Fibroblast of skin of abdomen (primary cell): Measurements from ENCODE around the gene AHNAK2.

Experiments used
- DNase-seq: peaks from one replicate; pipeline ENCODE4 v3.0.0-alpha.2; 2013

AHNAK2 gene

GRCh38 chr14:104984056-104984894 lies 6.1 kb upstream of the AHNAK2 start:
- DNase-seq, result no peak

DNA sequence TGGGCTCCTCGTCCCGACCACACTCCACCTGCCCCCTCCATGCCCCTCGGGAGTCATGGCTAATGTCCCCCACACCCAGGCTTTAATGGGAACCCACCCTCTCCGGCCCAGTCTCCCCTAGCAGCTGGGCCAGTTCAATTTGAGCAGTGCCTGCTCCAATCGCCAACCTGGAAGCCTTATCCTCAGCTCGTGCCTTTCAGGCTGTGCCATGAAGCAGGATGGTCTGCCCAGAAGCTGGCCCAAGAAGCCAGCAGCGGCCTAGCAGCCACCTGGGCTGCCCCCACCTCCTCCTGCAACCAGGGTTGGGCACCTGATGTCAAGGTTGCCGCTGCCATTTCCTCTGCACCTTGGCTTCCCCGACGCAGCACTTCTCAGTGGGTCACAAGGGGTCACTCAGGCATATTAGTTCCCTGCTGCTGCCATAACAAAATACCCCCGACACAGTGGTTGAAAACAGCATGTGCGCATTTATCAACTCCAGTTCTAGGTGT lies 5.1 kb upstream of the AHNAK2 start:
- no peak for DNase-seq

GRCh38 chr14:104982548-104983230 lies 4.5 kb upstream of the AHNAK2 start:
- no peak for DNase-seq

GRCh38 chr14:104981699-104982541 lies 3.7 kb upstream of the AHNAK2 start:
- DNase-seq, result no peak

DNA sequence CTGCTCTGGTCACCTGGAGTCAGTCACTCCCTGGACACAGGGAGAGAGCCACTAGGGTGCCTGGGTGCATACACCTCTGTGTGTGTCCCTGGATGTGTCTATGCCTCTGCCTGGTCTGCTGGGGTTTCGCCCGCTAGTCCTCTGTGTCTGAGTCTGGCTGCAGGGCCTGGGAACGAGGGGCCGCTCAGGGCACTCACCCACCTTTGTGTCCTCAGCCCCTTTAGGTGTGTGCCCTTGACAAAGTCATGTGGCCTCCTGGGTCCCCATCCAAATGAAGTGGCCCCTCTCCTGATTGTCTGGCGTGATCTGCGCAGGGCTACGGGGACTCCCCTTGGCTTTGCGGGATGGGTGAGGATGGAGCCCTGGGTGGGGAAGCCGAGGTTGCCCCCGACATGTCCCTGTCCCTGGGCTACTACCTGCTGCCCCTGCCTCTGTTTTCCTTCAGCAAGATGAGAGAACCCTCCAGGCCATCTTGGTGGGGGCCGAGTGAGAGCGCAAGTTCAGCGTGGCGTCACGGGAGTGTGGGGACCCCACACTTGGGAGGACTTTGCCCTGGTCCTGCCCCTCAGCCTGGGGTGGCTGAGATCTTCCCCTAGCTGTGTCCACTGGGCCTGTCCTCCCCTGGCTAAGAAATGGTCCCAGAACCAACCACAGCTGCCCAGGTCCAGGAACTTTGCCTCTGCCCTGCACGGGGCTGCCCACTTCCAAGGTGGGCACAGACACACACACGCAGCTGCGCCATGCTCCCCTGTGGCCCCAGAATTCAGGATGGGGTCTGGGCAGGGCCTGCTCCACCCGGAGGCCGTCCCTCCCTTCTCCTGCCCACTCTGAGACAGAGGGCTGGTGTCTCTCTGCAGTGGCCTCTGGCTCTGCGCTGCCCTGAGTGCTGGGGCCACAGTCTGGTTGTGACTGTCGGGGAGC lies 2.7 kb upstream of the AHNAK2 start:
- no peak for DNase-seq

- no peak for DNase-seq
Measured at GRCh38 chr14:104979758-104980610, 1.8 kb upstream of the AHNAK2 start.

DNA sequence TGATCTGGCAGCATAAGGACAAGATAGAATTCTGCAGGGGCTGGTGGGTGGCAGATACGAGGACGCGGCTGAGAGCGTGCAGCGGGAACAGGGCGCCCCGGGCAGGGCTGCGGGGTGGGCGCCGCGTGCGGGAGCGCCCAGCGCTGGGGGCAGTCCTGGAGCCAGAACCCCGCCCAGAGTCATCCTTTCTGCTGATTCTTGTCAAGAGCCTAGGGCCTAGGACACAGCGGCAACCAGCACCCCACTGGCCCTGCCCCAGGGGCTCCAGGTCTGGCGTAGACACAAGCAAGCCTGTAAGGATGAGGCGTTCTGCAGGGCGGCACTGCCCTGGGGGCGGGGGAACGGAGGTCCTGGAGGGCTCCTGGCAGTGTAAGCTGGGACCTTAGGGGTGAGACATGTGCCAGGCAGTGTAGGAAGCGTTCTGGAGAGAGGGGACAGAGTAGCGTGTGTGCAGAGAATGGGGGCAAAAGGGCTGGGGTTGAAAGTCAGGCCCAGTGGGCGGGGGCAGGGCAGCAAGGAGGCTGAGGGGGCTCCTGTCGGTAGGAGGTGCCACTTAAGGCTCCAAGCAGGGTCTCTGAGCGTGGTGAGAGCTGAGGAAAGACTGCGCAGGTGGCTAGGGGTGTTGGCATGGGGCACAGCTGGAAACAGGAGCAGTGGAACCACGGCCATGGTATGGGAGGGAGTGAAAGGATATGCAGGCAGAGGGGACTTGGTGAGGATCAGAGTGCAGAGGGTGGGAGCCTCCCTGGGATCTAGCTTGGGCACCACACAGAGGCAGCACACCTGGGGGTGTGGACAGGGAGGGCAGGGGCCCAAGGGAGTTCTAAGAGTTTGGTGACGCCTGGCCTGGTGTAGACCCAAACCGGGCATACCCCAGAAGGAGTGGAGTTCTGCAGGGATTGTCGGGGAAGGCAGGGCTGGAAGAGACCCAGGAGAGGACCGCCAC lies 845 bp upstream of the AHNAK2 start:
- no peak for DNase-seq

GRCh38 chr14:104977008-104977680 lies 1.0 kb downstream of the AHNAK2 start:
- no peak for DNase-seq

DNA sequence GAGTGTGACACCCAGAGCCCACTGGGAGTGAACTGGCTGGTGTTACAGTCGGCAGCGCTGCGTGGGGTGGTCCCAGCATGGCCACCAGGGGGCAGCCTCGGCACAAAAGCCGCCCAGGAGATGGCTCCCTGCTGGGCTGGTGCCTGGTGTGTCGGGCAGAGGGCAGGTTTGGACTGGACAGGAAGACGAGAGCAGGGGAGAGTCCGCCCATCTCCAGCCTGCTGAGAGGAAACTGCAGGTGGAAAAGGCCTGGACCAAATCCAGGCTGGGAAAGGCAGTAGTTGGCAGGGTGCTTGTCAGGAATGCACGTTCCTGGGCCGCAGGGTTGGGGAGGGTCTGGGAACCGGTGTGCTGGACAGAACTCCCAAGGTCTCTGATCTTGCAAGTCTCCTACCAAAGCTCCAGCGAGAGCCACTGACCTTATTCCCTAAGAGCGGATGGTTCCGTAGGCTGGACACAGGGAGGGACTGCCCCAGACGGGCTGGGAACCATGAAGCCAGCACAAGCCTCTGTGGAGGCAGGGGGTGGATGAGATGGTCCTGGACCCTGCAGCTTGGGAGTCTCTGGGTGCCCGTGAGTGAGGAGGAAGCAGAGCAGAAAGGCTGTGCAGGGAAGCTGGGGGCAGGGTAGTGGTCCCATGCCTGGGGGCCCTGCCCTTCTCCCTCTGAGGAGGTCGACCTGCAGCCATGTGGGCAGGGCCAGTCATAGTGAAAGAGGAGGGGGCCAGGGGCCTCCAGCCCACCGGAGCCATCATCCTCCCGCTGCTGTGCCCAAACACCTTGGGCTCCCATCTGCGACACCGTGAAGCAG lies 1.8 kb downstream of the AHNAK2 start:
- DNase-seq, result peak; percentile 63

GRCh38 chr14:104975481-104976197 lies 2.5 kb downstream of the AHNAK2 start:
- DNase-seq, result no peak

DNA sequence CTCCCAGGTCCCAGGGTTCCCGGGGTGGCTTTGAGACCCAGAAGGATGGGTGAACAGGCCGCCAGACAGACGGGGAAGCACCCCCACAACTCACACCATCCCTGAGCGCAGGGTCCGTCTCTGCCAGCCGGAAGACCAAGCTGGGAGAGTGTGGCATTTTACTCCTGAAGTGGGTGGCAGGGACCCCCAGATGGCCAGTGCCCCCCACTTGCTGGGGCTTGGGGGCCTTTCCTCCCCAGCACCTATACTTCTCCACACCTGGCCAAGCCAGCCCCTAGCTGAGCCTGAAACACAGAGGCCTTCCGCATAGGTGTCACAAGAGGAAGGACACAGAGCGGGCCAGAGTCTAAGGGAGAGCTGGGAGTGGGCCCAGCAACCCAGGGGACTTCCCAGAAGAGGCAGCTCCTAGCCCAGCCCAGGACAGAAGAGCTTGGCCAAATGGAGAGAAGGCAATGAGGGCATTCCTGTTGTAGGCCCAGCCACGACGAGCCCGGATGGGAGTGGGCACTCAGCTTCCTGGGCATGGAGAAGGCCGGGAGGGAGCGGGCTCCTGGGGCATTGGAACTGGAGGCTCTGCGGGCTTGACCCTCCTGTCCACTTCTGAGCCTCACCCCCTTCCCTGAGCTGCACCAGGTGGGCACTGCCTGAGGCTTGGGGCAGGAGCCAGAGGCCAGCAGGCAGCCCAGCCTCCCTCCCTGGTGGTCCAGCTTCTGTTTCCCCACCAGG lies 3.3 kb downstream of the AHNAK2 start:
- DNase-seq, result no peak

DNA sequence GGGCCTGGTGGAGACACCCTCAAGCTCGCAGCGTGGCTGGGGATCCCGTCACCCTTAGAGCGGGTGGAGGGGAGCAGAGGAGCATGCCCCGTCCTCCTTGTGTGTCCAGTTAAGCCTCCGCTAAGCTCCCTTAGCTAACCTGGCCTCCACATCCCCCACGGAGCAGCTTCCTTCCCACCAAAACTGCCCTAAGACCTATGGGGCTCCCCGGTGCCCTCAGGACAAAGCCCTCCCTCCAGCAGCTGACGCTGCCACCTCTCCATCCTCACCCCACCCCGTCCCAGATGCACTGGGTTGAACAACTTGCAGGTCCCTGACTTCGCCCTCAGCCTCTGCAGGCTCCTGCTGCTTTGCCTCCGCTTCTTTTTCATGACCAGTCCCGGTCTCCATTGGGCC lies 4.0 kb downstream of the AHNAK2 start:
- no peak for DNase-seq

DNA sequence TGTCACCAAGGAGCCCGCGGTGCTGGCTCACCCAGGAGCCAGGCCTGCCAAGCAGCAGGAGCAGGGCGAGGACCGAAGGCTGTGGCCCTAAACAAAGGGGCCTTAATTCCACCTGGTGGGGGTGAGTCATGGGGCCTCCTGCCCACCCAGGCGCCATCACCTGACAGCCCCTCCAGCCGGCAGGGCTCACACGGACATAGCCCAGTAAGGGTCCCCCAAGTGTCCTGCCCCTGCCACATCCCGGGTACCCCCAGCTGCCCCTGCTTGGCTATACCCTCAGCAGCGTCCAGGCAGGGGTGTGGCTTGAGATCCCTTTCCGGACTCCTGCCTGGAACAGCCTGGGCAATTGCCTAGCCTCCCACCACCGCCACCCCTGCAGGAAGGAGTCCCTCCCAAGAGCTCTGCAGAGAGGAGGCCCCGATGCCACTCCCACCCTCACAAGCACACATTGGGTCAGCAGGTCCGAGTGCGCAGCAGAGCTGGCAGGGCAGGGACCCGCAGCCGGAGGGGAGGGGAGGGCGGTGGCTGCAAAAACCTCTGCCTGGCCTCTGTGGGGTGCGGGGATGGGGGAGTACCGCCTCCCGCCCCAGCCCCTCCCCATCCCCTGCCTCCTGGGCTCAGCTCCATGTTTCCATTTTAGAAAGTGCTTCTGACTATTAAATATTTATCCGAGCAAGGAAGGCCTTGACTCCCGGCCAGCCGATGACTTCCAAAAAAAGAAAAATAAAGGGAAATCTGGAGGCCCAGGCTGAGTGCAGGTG lies 4.6 kb downstream of the AHNAK2 start:
- peak; percentile 71 for DNase-seq

DNA sequence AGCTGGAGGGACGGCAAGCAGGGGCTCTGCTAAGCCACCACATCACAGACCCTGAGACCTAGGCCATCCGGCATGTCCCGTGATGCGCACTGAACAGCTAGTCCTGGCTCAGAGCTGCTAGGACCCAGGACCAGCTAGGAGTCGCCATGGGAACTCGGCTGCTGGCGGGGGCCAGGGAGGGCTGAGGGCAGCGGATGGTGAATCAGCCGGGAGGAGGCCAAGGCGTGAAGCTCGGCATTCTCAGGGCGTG lies 5.1 kb downstream of the AHNAK2 start:
- peak; percentile 95 for DNase-seq

GRCh38 chr14:104972301-104973134 lies 5.7 kb downstream of the AHNAK2 start:
- DNase-seq, result no peak
